ENCODE results near the gene BPIFB6. TPM values are rescaled to one million over a fixed set of nuclear protein-coding genes. Genes with fewer than 3 reads are reported as not detected.

The BPIFB6 gene
- total RNA-seq, 3 donors from 2014 or later: not detected

- H3K9me3 ChIP-seq: no peaks in the 10 kb centered on the region
- TF ChIP-seq POLR2A (IDR thresholded peaks at IDR 0.05) (no peak), POLR2AphosphoS5 (IDR thresholded peaks at IDR 0.05) (no peak)
- TF ChIP-seq, protein P1, sequence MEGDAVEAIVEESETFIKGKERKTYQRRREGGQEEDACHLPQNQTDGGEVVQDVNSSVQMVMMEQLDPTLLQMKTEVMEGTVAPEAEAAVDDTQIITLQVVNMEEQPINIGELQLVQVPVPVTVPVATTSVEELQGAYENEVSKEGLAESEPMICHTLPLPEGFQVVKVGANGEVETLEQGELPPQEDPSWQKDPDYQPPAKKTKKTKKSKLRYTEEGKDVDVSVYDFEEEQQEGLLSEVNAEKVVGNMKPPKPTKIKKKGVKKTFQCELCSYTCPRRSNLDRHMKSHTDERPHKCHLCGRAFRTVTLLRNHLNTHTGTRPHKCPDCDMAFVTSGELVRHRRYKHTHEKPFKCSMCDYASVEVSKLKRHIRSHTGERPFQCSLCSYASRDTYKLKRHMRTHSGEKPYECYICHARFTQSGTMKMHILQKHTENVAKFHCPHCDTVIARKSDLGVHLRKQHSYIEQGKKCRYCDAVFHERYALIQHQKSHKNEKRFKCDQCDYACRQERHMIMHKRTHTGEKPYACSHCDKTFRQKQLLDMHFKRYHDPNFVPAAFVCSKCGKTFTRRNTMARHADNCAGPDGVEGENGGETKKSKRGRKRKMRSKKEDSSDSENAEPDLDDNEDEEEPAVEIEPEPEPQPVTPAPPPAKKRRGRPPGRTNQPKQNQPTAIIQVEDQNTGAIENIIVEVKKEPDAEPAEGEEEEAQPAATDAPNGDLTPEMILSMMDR (IDR thresholded peaks at IDR 0.05): no peak
- intact Hi-C loops (cut with DNase I; ENCODE audit: low total_unique reads): no loop called here
- H3K4me1 ChIP-seq: no peaks in the 10 kb centered on the region
- H3K4me3 ChIP-seq: no peak within 1 kb of the TSS
- H3K36me3 ChIP-seq: no peaks in the 10 kb centered on the region
- H3K27me3 ChIP-seq: peaks cover 0 to 6% of the 10 kb centered on the region in 2 donors
- DNase-seq (ENCODE audit: low spot score in 2 of 2): no peak
- H3K27ac ChIP-seq: no peak within 1 kb of the TSS
Observed at GRCh38 chr20:33053291-33054106, 22.1 kb downstream of the BPIFB6 start, which contains the start of gene BPIFB3. Gene BPIFB3, plus strand, starts transcription at chr20:33053903. Its CDS starts 1,533 bp downstream, at chr20:33055436.

- Histone ChIP-seq H3K27ac (no peak overlapping the region), H3K4me1 (no peaks in the 10 kb centered on the region), H3K9me3 (no peaks in the 10 kb centered on the region), H3K27me3 (peaks cover 0 to 6% of the 10 kb centered on the region in 2 donors), H3K36me3 (no peaks in the 10 kb centered on the region), H3K4me3 (no peak overlapping the region)
- intact Hi-C loops (cut with DNase I; ENCODE audit: low total_unique reads): no loop called here
- no peak for DNase-seq (ENCODE audit: low spot score in 2 of 2)
- no peak for TF ChIP-seq POLR2AphosphoS5 (IDR thresholded peaks at IDR 0.05)
- TF ChIP-seq, protein P1 (IDR thresholded peaks at IDR 0.05): no peak
- TF ChIP-seq POLR2A (IDR thresholded peaks at IDR 0.05): no peak
Observed at GRCh38 chr20:33054381-33054780, 22.9 kb downstream of the BPIFB6 start.

GRCh38 chr20:33054791-33055190 lies 23.3 kb downstream of the BPIFB6 start:
- H3K27ac ChIP-seq: no peak overlapping the region
- H3K36me3 ChIP-seq: no peaks in the 10 kb centered on the region
- no peak for DNase-seq (ENCODE audit: low spot score in 2 of 2)
- H3K9me3 ChIP-seq: no peaks in the 10 kb centered on the region
- no peak overlapping the region for H3K4me3 ChIP-seq
- no peaks in the 10 kb centered on the region for H3K4me1 ChIP-seq
- intact Hi-C loops (cut with DNase I; ENCODE audit: low total_unique reads): loop anchor here (5.0 kb wide), 1 partner anchor 1012 kb away; no protein-coding TSS in a partner anchor
- peaks cover 0 to 6% of the 10 kb centered on the region in 2 donors for H3K27me3 ChIP-seq
- TF ChIP-seq POLR2A (IDR thresholded peaks at IDR 0.05) (no peak), POLR2AphosphoS5 (IDR thresholded peaks at IDR 0.05) (no peak)
- TF ChIP-seq, protein P1 (IDR thresholded peaks at IDR 0.05): no peak

- Histone ChIP-seq H3K36me3 (no peaks in the 10 kb centered on the region), H3K4me3 (no peak overlapping the region), H3K27ac (no peak overlapping the region), H3K9me3 (no peaks in the 10 kb centered on the region), H3K27me3 (no peaks in the 10 kb centered on the region), H3K4me1 (no peaks in the 10 kb centered on the region)
- intact Hi-C loops (cut with DNase I; ENCODE audit: low total_unique reads): loop anchor here (5.0 kb wide), 1 partner anchor 1017 kb away; no protein-coding TSS in a partner anchor
- TF ChIP-seq POLR2AphosphoS5 (IDR thresholded peaks at IDR 0.05) (no peak), POLR2A (IDR thresholded peaks at IDR 0.05) (no peak)
- TF ChIP-seq, protein P1 (IDR thresholded peaks at IDR 0.05): no peak
- DNase-seq (ENCODE audit: low spot score in 2 of 2): no peak
Observed at GRCh38 chr20:33059136-33059535, 27.7 kb downstream of the BPIFB6 start.

DNA sequence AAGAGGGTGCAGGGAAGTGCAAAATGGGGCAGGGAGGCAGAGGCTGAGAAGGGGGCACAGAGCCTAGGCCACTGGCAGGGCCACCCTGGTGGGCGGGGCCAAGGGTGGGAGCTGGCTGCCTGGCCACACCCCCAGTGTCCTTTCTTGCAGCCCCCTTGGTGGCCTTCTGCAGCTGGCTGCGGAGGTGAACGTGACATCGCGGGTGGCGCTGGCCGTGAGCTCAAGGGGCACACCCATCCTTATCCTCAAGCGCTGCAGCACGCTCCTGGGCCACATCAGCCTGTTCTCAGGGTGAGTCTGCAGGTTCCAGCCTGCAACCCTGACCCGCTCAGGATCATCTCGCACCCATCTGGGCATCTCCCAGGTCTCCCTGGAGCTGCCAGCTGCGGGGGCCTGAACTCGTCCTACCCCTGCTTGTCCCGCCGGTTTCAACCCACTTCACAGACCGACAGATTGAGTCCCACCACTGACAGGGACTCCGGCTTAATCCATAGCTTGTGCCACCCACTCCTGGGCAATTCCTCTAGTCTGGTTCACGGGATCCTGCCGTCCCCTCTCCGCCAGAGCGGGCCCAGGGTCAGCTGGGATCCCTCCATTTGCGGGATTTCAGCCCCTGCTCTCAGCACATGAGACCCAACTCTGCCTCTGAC lies 28.4 kb downstream of the BPIFB6 start:
- no peaks in the 10 kb centered on the region for H3K36me3 ChIP-seq
- intact Hi-C loops (cut with DNase I; ENCODE audit: low total_unique reads): loop anchor here (5.0 kb wide), 1 partner anchor 1018 kb away; no protein-coding TSS in a partner anchor
- no peaks in the 10 kb centered on the region for H3K27me3 ChIP-seq
- no peak for DNase-seq (ENCODE audit: low spot score in 2 of 2)
- H3K9me3 ChIP-seq: no peaks in the 10 kb centered on the region
- no peak for TF ChIP-seq POLR2AphosphoS5 (IDR thresholded peaks at IDR 0.05)
- TF ChIP-seq, protein P1 (IDR thresholded peaks at IDR 0.05): no peak
- TF ChIP-seq POLR2A (IDR thresholded peaks at IDR 0.05): no peak
- no peak overlapping the region for H3K27ac ChIP-seq
- no peak overlapping the region for H3K4me3 ChIP-seq
- no peaks in the 10 kb centered on the region for H3K4me1 ChIP-seq

All from breast epithelium (tissue), 4 donors.